GM23248 (cell line): ENCODE data around the gene RAB44. TPM values are rescaled to one million over a fixed set of nuclear protein-coding genes. Genes with fewer than 3 reads are reported as not detected.
A peak's percentile ranks its signal among the peaks of the same experiment; 100 is the strongest.

Source experiments
- DNase-seq: peaks from one replicate; pipeline ENCODE4 v3.0.0-alpha.2; 2015
- H2AFZ ChIP-seq: fragments of 200-600 bp; sonication (generic); 2 replicates; pipeline ENCODE4 v1.6.1; 2016; ENCODE audit warnings: antibody characterized with exemption
- H3F3A ChIP-seq: fragments of 200-600 bp; sonication (generic); 2 replicates; pipeline ENCODE4 v1.6.1; 2016; ENCODE audit warnings: mild to moderate bottlenecking, antibody characterized with exemption, mixed run types; ENCODE audit not compliant: insufficient read depth
- H3K27ac ChIP-seq: fragments of 200-600 bp; sonication (generic); 2 replicates; pipeline ENCODE4 v1.5.1; 2016; ENCODE audit warnings: mild to moderate bottlenecking
- H3K27me3 ChIP-seq: fragments of 200-600 bp; sonication (generic); replicated peaks from 2 replicates; pipeline ENCODE4 v1.6.1; 2016; ENCODE audit warnings: mild to moderate bottlenecking; ENCODE audit not compliant: insufficient read depth
- H3K36me3 ChIP-seq: fragments of 200-600 bp; sonication (generic); 2 replicates; pipeline ENCODE4 v1.6.1; 2016; ENCODE audit warnings: low read depth, mild to moderate bottlenecking
- H3K4me1 ChIP-seq: fragments of 200-600 bp; sonication (generic); 2 replicates; pipeline ENCODE4 v1.6.1; 2016; ENCODE audit warnings: mild to moderate bottlenecking; ENCODE audit not compliant: insufficient read depth
- H3K4me2 ChIP-seq: fragments of 200-600 bp; sonication (generic); one replicate; pipeline ENCODE4 v1.6.1; 2016; ENCODE audit warnings: mild to moderate bottlenecking; ENCODE audit not compliant: unreplicated experiment
- H3K4me3 ChIP-seq: fragments of 200-600 bp; sonication (generic); 2 replicates; pipeline ENCODE4 v1.5.1; 2016; ENCODE audit warnings: mild to moderate bottlenecking
- H3K79me2 ChIP-seq: fragments of 200-600 bp; sonication (generic); 2 replicates; pipeline ENCODE4 v1.6.1; 2016; ENCODE audit warnings: mild to moderate bottlenecking; ENCODE audit not compliant: insufficient read depth
- H3K9ac ChIP-seq: fragments of 200-600 bp; sonication (generic); 2 replicates; pipeline ENCODE4 v1.6.1; 2016; ENCODE audit warnings: mild to moderate bottlenecking
- H3K9me2 ChIP-seq: fragments of 200-600 bp; sonication (generic); 2 replicates; pipeline ENCODE4 v1.6.1; 2016; ENCODE audit warnings: mixed run types, mild to moderate bottlenecking, moderate library complexity; ENCODE audit not compliant: insufficient read depth
- H3K9me3 ChIP-seq: fragments of 200-600 bp; sonication (generic); one replicate; pipeline ENCODE4 v1.6.1; 2017; ENCODE audit warnings: low read depth
- H4K20me1 ChIP-seq: fragments of 200-600 bp; sonication (generic); 2 replicates; pipeline ENCODE4 v1.6.0; 2016; ENCODE audit not compliant: insufficient read depth
- EZH2 ChIP-seq: fragments of 200-600 bp; sonication (generic); IDR thresholded peaks from 2 replicates; pipeline ENCODE4 v1.6.1; 2018; ENCODE audit warnings: antibody characterized with exemption, mild to moderate bottlenecking; ENCODE audit not compliant: insufficient read depth, poor library complexity, severe bottlenecking
- EZH2phosphoT487 ChIP-seq: fragments of 200-600 bp; sonication (generic); IDR thresholded peaks from 2 replicates; pipeline ENCODE4 v1.6.1; 2018; ENCODE audit warnings: antibody characterized with exemption, moderate library complexity, mild to moderate bottlenecking, low read depth; ENCODE audit not compliant: insufficient read depth
- WGBS, 2 experiments: methylation state at CpG; one replicate each; pipeline ENCODE4 v1.1.6; 2015 to 2017; ENCODE audit warnings: low lambda C conversion rate in 2 of 2, low coverage in 1 of 2; ENCODE audit errors: missing lambda C conversion rate in 2 of 2; 5-methylcytosine and 5-hydroxymethylcytosine counted together
- in situ Hi-C: fragments of 300-500 bp; cut with MboI; formaldehyde crosslinking; loops from 2 replicates; pipeline ENCODE4 v1.15.0; 2020
- polyA plus RNA-seq: library from polyadenylated mRNA; unstranded; fragments of >200 nt; fragmentation: Nextera tagmentation; extraction: Ambion mirVana; gene quantifications from 2 replicates; pipeline ENCODE4 v1.2.1, GENCODE V29; 2016
- total RNA-seq: library from RNA; depleted of rRNA; stranded (reverse); fragments of >200 nt; shearing (Covaris generic); gene quantifications from 2 replicates; pipeline ENCODE4 v1.2.3, GENCODE V29; 2014

Gene RAB44
- total and polyA plus RNA-seq, 2 experiments from 2014 or later = not detected

DNA sequence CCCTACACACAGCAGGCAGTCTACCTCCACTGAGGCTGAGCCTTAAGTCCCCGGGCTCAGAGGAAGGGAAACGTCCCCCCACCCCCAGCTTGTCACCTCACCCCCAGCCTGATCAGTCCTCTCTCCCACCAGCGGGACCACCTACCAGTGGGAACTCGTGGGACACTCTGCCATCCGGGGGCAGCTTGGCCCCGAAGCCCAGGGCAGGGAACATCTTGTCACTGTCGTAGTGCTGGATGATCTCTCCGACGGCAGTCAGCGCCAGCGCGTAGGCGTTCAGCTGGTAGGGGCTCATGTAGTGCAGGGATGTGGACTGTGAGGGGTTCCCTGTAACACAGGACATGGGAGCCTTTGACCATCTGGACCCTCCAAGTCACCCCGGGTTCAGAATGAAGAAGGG, 48.6 kb downstream of the RAB44 start:
- in situ Hi-C loops = no loop called here
- H3K27ac ChIP-seq = no peak overlapping the region
- H3K4me2 ChIP-seq = no peak overlapping the region
- no peaks in the 10 kb centered on the region for H3F3A ChIP-seq
- H2AFZ ChIP-seq = no peak overlapping the region
- no peaks in the 10 kb centered on the region for H3K9me2 ChIP-seq
- DNase-seq = no peak
- no peaks in the 10 kb centered on the region for H3K27me3 ChIP-seq
- TF ChIP-seq EZH2phosphoT487 (no peak), EZH2 (no peak)
- no peaks in the 10 kb centered on the region for H3K36me3 ChIP-seq
- H3K4me3 ChIP-seq = no peak overlapping the region
- no peak overlapping the region for H3K9ac ChIP-seq
- H3K4me1 ChIP-seq = no peaks in the 10 kb centered on the region
- no peaks in the 10 kb centered on the region for H3K79me2 ChIP-seq
- no peaks in the 10 kb centered on the region for H3K9me3 ChIP-seq
- 86 to 89% methylated on average over 14 of the region's 14 CpGs for WGBS, 2 experiments
- H4K20me1 ChIP-seq = no peaks in the 10 kb centered on the region

DNA sequence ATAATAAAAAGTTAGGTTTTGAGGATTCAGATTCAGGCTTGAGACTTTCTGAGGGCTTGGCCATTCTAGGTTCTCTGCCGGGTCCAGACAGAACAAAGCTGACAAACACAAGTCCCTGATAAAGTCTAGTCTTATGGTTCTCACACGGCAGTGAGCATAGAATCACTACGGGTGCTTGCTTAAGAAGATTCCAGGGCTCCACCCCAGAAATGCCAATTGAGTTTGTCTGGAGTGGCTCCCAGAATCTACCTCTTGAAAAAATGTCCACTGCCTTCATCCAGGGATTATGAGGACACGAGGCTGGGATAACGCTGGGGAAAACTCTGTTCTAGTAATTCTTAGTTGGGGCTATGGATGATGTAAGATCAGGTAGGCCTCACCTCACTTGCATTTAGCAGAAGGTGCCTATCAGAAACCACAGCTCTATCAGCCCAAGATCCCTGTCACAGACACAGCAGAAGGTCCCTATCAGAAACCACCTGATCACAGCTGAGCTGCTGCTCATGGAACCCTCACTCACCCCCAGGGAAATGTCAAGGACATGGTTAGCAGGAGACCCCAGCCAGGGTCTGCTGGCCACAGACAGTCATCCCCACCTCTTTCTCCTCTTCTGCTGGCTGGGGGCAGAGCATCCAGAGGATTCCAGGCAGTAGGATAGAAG, 52.3 kb downstream of the RAB44 start:
- Histone ChIP-seq H3K4me3 (no peak overlapping the region), H3K4me1 (no peaks in the 10 kb centered on the region), H3K36me3 (no peaks in the 10 kb centered on the region), H3F3A (no peaks in the 10 kb centered on the region), H3K9ac (no peak overlapping the region), H3K9me3 (no peaks in the 10 kb centered on the region), H3K4me2 (no peak overlapping the region), H3K9me2 (no peaks in the 10 kb centered on the region), H4K20me1 (no peaks in the 10 kb centered on the region), H2AFZ (no peak overlapping the region), H3K27me3 (no peaks in the 10 kb centered on the region), H3K79me2 (no peaks in the 10 kb centered on the region), H3K27ac (no peak overlapping the region)
- peak; percentile 34 for DNase-seq
- TF ChIP-seq EZH2phosphoT487 (no peak), EZH2 (no peak)
- WGBS, 2 experiments = 66 to 72% methylated on average over 5 of the region's 5 CpGs
- in situ Hi-C loops = no loop called here

DNA sequence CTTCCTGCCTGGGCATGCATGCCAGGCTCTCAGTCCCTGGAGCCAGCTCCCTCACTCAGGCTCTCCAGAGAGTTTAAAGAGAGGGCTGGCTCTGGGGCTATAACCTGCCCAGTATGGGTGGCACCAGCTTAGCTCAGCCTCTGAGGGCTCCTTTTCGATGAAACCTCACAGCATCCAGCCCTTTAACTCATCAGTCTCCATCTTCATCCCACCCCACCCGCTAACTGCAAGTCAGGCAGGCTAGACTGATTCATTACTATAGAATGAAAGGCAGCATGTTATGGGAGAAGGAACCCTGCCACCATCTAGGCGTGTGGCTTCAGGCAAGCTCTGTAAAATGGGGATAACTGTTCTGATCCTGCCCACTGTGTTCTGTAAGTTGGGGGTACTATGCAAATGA, 53.5 kb downstream of the RAB44 start:
- no peak for TF ChIP-seq EZH2
- TF ChIP-seq EZH2phosphoT487 = no peak
- Histone ChIP-seq H3K4me1 (0 out of 2 replicates have a peak, but pooled peaks cover 5% of the 10 kb centered on the region), H3K79me2 (no peaks in the 10 kb centered on the region), H3K9ac (no peak overlapping the region), H3K27ac (no peak overlapping the region), H3K9me3 (no peaks in the 10 kb centered on the region), H2AFZ (no peak overlapping the region), H3K36me3 (no peaks in the 10 kb centered on the region), H3K4me3 (no peak overlapping the region), H3K27me3 (no peaks in the 10 kb centered on the region), H3K4me2 (no peak overlapping the region), H4K20me1 (no peaks in the 10 kb centered on the region), H3K9me2 (no peaks in the 10 kb centered on the region), H3F3A (no peaks in the 10 kb centered on the region)
- 70 to 75% methylated on average over 3 of the region's 3 CpGs for WGBS, 2 experiments
- in situ Hi-C loops = no loop called here
- peak; percentile 42 for DNase-seq

DNA sequence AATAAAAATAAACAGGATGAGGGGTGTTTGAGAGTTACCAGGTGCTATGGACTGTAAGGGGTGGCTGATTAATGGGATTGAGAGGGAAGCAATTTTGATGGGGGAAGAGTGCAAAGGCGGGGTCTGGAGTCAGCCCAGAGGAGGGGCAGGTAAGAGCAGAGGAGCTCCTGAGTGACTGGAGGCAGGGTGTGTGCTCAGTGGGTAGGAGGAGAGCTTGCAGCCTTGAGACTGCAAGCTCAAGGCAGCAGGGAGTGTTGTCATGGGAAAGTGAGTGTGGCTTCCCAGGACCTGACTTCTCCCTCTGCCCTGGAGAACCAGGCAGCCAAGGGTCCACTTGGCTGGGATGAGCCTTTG, 54.2 kb downstream of the RAB44 start:
- H3K4me3 ChIP-seq = no peak overlapping the region
- H3K79me2 ChIP-seq = no peaks in the 10 kb centered on the region
- H3K36me3 ChIP-seq = no peaks in the 10 kb centered on the region
- no peak overlapping the region for H3K9ac ChIP-seq
- H3K9me2 ChIP-seq = no peaks in the 10 kb centered on the region
- H3K9me3 ChIP-seq = no peaks in the 10 kb centered on the region
- no peak overlapping the region for H3K4me2 ChIP-seq
- no peak for DNase-seq
- in situ Hi-C loops = no loop called here
- H4K20me1 ChIP-seq = no peaks in the 10 kb centered on the region
- no peaks in the 10 kb centered on the region for H3F3A ChIP-seq
- H3K4me1 ChIP-seq = 0 out of 2 replicates have a peak, but pooled peaks cover 5% of the 10 kb centered on the region
- 34 to 40% methylated on average over 1 of the region's 1 CpG for WGBS, 2 experiments
- TF ChIP-seq EZH2 (no peak), EZH2phosphoT487 (no peak)
- no peak overlapping the region for H3K27ac ChIP-seq
- H3K27me3 ChIP-seq = no peaks in the 10 kb centered on the region
- no peak overlapping the region for H2AFZ ChIP-seq
